ENCODE data around the gene OR10A5. TPM values are rescaled to one million over a fixed set of nuclear protein-coding genes. Genes with fewer than 3 reads are reported as not detected.

OR10A5 gene
- not detected for polyA plus RNA-seq (2012; ENCODE audit: insufficient read length, low read depth)

- TF ChIP-seq TAF1 (IDR thresholded peaks at IDR 0.05; ENCODE audit: borderline replicate concordance, insufficient read depth, low read length) (no peak), SIN3A (IDR thresholded peaks at IDR 0.05; ENCODE audit: borderline replicate concordance, insufficient read depth, low read length) (no peak), FOXP2 (optimal IDR thresholded peaks at IDR 0.05; ENCODE audit: borderline replicate concordance, extremely low read depth, extremely low read length, insufficient read depth) (no peak), REST (IDR thresholded peaks at IDR 0.05; ENCODE audit: insufficient read depth in 1 of 2, low read depth in 2 of 2, low read length in 2 of 2) (no peak), POLR2AphosphoS5 (IDR thresholded peaks at IDR 0.05; ENCODE audit: low read depth, low read length) (no peak)
These were observed at the start of gene OR10A5 for GRCh38 chr11:6845383-6845782. OR10A5 (plus strand) TSS chr11:6845683; CDS start chr11:6845683, 0 bp downstream.

GRCh38 chr11:6799402-6799801, 46.1 kb upstream of the OR10A5 start, which contains the start of gene OR6A2:
OR6A2 (minus strand) TSS chr11:6799689; CDS start chr11:6795708, 3,981 bp downstream.
- TF ChIP-seq POLR2AphosphoS5 (IDR thresholded peaks at IDR 0.05; ENCODE audit: low read depth, low read length) (no peak), SIN3A (IDR thresholded peaks at IDR 0.05; ENCODE audit: borderline replicate concordance, insufficient read depth, low read length) (no peak), TAF1 (IDR thresholded peaks at IDR 0.05; ENCODE audit: borderline replicate concordance, insufficient read depth, low read length) (no peak), REST (IDR thresholded peaks at IDR 0.05; ENCODE audit: insufficient read depth in 1 of 2, low read depth in 2 of 2, low read length in 2 of 2) (no peak), FOXP2 (optimal IDR thresholded peaks at IDR 0.05; ENCODE audit: borderline replicate concordance, extremely low read depth, extremely low read length, insufficient read depth) (no peak)

GRCh38 chr11:6812390-6813005, 33.0 kb upstream of the OR10A5 start:
- TF ChIP-seq TAF1 (IDR thresholded peaks at IDR 0.05; ENCODE audit: borderline replicate concordance, insufficient read depth, low read length) (no peak), POLR2AphosphoS5 (IDR thresholded peaks at IDR 0.05; ENCODE audit: low read depth, low read length) (no peak), FOXP2 (optimal IDR thresholded peaks at IDR 0.05; ENCODE audit: borderline replicate concordance, extremely low read depth, extremely low read length, insufficient read depth) (no peak), SIN3A (IDR thresholded peaks at IDR 0.05; ENCODE audit: borderline replicate concordance, insufficient read depth, low read length) (no peak), REST (IDR thresholded peaks at IDR 0.05; ENCODE audit: insufficient read depth in 1 of 2, low read depth in 2 of 2, low read length in 2 of 2) (no peak)

- TF ChIP-seq TAF1 (IDR thresholded peaks at IDR 0.05; ENCODE audit: borderline replicate concordance, insufficient read depth, low read length) (no peak), POLR2AphosphoS5 (IDR thresholded peaks at IDR 0.05; ENCODE audit: low read depth, low read length) (no peak), FOXP2 (optimal IDR thresholded peaks at IDR 0.05; ENCODE audit: borderline replicate concordance, extremely low read depth, extremely low read length, insufficient read depth) (no peak), SIN3A (IDR thresholded peaks at IDR 0.05; ENCODE audit: borderline replicate concordance, insufficient read depth, low read length) (no peak), REST (IDR thresholded peaks at IDR 0.05; ENCODE audit: insufficient read depth in 1 of 2, low read depth in 2 of 2, low read length in 2 of 2) (no peak)
These were observed 31.8 kb upstream of the OR10A5 start for GRCh38 chr11:6813656-6814055.

Data from PFSK-1 (cell line).